Omental fat pad (tissue), 4 donors: ENCODE data around the gene CNTNAP5. TPM values are rescaled to one million over a fixed set of nuclear protein-coding genes. Genes with fewer than 3 reads are reported as not detected.

Source experiments
- ATAC-seq: fragments of 150-250 bp; one replicate; pipeline ENCODE4 v1.9.1; 2016; ENCODE audit warnings: mild to moderate bottlenecking, moderate library complexity; ENCODE audit not compliant: low FRiP score
- DNase-seq: peaks from one replicate; pipeline ENCODE4 v3.0.0-alpha.2; 2019; ENCODE audit warnings: low spot score
- CTCF ChIP-seq, 3 donors: fragments of 450-650 bp; IDR thresholded peaks; one replicate each; pipeline ENCODE4 v1.5.1; 2016 to 2017; ENCODE audit warnings: antibody characterized with exemption in 3 of 3, mild to moderate bottlenecking in 3 of 3, moderate library complexity in 2 of 3
- total RNA-seq, 4 donors: library from RNA; depleted of rRNA; stranded (reverse); fragments of >200 nt; gene quantifications; one replicate each; pipeline ENCODE4 v1.1.0, GENCODE V29; 2016

CNTNAP5 gene
- total RNA-seq, 4 donors from 2014 or later = not detected

- no peak for TF ChIP-seq CTCF (IDR thresholded peaks at IDR 0.05)
- DNase-seq (no peak), ATAC-seq (no peak)
Observed at GRCh38 chr2:124702777-124703176, 677.7 kb downstream of the CNTNAP5 start.

- TF ChIP-seq CTCF (IDR thresholded peaks at IDR 0.05) = no peak
- ATAC-seq (no peak), DNase-seq (no peak)
Observed at GRCh38 chr2:124704071-124704925, 679.2 kb downstream of the CNTNAP5 start.

GRCh38 chr2:124708661-124709060, 683.6 kb downstream of the CNTNAP5 start:
- no peak for ATAC-seq
- no peak for TF ChIP-seq CTCF (IDR thresholded peaks at IDR 0.05)
- DNase-seq = no peak

GRCh38 chr2:124713969-124714368, 688.9 kb downstream of the CNTNAP5 start:
- no peak for TF ChIP-seq CTCF (IDR thresholded peaks at IDR 0.05)
- ATAC-seq (no peak), DNase-seq (no peak)

GRCh38 chr2:124725187-124725586, 700.1 kb downstream of the CNTNAP5 start:
- DNase-seq (no peak), ATAC-seq (no peak)
- no peak for TF ChIP-seq CTCF (IDR thresholded peaks at IDR 0.05)

GRCh38 chr2:124740636-124741035, 715.5 kb downstream of the CNTNAP5 start:
- ATAC-seq (no peak), DNase-seq (no peak)
- no peak for TF ChIP-seq CTCF (IDR thresholded peaks at IDR 0.05)

GRCh38 chr2:124753842-124754241, 728.8 kb downstream of the CNTNAP5 start:
- ATAC-seq (no peak), DNase-seq (no peak)
- TF ChIP-seq CTCF (IDR thresholded peaks at IDR 0.05) = no peak
